Erythroblast (primary cell): Measurements from ENCODE around the gene SELENON.

Source experiments
- GATA1 ChIP-seq: IDR thresholded peaks from 2 replicates; pipeline ENCODE4 v1.6.1; 2011; ENCODE audit warnings: low read depth, mild to moderate bottlenecking, control low read depth, low read length, moderate library complexity
- POLR2A ChIP-seq: IDR thresholded peaks from 2 replicates; pipeline ENCODE4 v1.6.1; 2011; ENCODE audit warnings: mild to moderate bottlenecking, low read length

GRCh38 chr1:25806418-25806817 is 6.4 kb downstream of the SELENON start:
- TF ChIP-seq POLR2A (no peak), GATA1 (no peak)
